Neural progenitor cell (in vitro differentiated cells): ENCODE data around the gene MYO15A. TPM values are rescaled to one million over a fixed set of nuclear protein-coding genes. Genes with fewer than 3 reads are reported as not detected.
A peak's percentile ranks its signal among the peaks of the same experiment; 100 is the strongest.

Experiments used
- DNase-seq: peaks from one replicate; pipeline ENCODE4 v3.0.0-alpha.2; 2016; ENCODE audit warnings: low spot score
- H2AFZ ChIP-seq: fragments of 200-600 bp; sonication (generic); replicated peaks from 2 replicates; pipeline ENCODE4 v1.6.1; 2016; ENCODE audit warnings: antibody characterized with exemption
- H3F3A ChIP-seq: fragments of 200-600 bp; sonication (generic); 2 replicates; pipeline ENCODE4 v1.6.1; 2016; ENCODE audit warnings: antibody characterized with exemption, low read depth
- H3K27ac ChIP-seq: fragments of 200-600 bp; sonication (generic); 2 replicates; pipeline ENCODE4 v1.5.1; 2016; ENCODE audit warnings: mild to moderate bottlenecking
- H3K27me3 ChIP-seq: fragments of 200-600 bp; sonication (generic); 2 replicates; pipeline ENCODE4 v1.6.1; 2016; ENCODE audit warnings: mild to moderate bottlenecking, moderate library complexity
- H3K36me3 ChIP-seq: fragments of 200-600 bp; sonication (generic); 2 replicates; pipeline ENCODE4 v1.5.1; 2016
- H3K4me1 ChIP-seq: fragments of 200-600 bp; sonication (generic); 2 replicates; pipeline ENCODE4 v1.6.1; 2016; ENCODE audit warnings: mixed run types
- H3K4me2 ChIP-seq: fragments of 200-600 bp; sonication (generic); 2 replicates; pipeline ENCODE4 v1.6.1; 2016
- H3K4me3 ChIP-seq: fragments of 200-600 bp; sonication (generic); 2 replicates; pipeline ENCODE4 v1.5.1; 2016
- H3K79me2 ChIP-seq: fragments of 200-600 bp; sonication (generic); 2 replicates; pipeline ENCODE4 v1.6.1; 2016; ENCODE audit warnings: low read depth
- H3K9ac ChIP-seq: fragments of 200-600 bp; sonication (generic); 2 replicates; pipeline ENCODE4 v1.6.1; 2016
- H3K9me3 ChIP-seq: fragments of 200-600 bp; sonication (generic); 2 replicates; pipeline ENCODE4 v1.5.1; 2016; ENCODE audit warnings: low read depth
- H4K20me1 ChIP-seq: fragments of 200-600 bp; sonication (generic); 2 replicates; pipeline ENCODE4 v1.6.1; 2016; ENCODE audit warnings: low read depth
- H3K27ac Mint-ChIP-seq: 3 replicates; pipeline ENCODE4 v1.8.0; 2021; ENCODE audit warnings: mixed read lengths
- H3K27me3 Mint-ChIP-seq: 2 replicates; pipeline ENCODE4 v1.8.0; 2022; ENCODE audit warnings: low read depth, mild to moderate bottlenecking, inconsistent platforms, moderate library complexity, mixed read lengths; ENCODE audit not compliant: insufficient read depth
- H3K36me3 Mint-ChIP-seq: 3 replicates; pipeline ENCODE4 v1.8.0; 2021; ENCODE audit warnings: mixed read lengths
- H3K4me1 Mint-ChIP-seq: 3 replicates; pipeline ENCODE4 v1.8.0; 2021; ENCODE audit warnings: mixed read lengths
- H3K4me3 Mint-ChIP-seq: 3 replicates; pipeline ENCODE4 v1.8.0; 2021; ENCODE audit warnings: mild to moderate bottlenecking, moderate library complexity, mixed read lengths
- H3K9me3 Mint-ChIP-seq: 3 replicates; pipeline ENCODE4 v1.8.0; 2020; ENCODE audit warnings: mixed read lengths
- EZH2 ChIP-seq: fragments of 200-600 bp; sonication (generic); IDR thresholded peaks from 2 replicates; pipeline ENCODE4 v1.6.1; 2017; ENCODE audit warnings: antibody characterized with exemption, mild to moderate bottlenecking, moderate library complexity
- EZH2phosphoT487 ChIP-seq: fragments of 200-600 bp; sonication (generic); IDR thresholded peaks from 2 replicates; pipeline ENCODE4 v1.6.1; 2017; ENCODE audit warnings: antibody characterized with exemption
- total RNA-seq: library from RNA; depleted of rRNA; stranded (reverse); fragments of >200 nt; gene quantifications from 2 replicates; pipeline ENCODE4 v1.2.3, GENCODE V29; 2015; ENCODE audit warnings: low replicate concordance
- TF ChIP-seq, protein P1 (sequence below): fragments of 200-600 bp; sonication (generic); IDR thresholded peaks from 2 replicates; pipeline ENCODE4 v1.5.1; 2017; ENCODE audit warnings: antibody characterized with exemption, mild to moderate bottlenecking

MYO15A gene
- total RNA-seq, 1 donor from 2014 or later: 1.2 TPM

DNA sequence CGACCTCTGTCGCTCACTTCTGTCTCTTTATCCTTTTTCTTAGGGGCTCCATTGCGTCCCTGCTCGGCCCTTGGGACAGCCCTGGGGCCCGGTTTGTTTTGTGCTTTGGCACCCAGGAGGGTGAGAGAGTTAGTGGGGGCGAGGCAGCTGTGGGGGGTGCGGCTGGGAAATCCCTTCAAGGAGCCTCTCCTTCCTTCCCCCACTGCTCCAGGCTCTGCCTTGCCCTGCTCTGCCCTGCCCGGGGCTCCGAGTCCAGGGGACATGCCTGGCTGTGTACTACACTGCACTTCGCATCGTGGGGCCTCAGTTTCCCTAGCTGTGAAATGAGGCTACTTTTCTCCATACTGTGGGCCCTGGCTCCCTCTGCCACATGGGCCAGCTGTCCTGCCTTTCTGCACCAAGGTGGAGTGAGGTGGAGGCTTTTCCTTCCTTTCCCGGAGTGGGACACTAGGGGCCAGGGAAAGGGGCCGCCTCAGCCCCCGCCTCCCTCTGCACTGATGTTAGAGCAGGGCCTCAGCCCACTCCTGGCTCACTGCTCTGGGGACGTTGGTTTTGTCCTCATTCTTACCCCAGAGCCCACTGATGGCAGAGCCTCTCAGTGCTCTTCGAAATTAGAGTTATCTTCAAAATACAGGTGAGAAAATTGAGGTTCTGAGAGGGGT, 117.9 kb downstream of the MYO15A start:
- Histone ChIP-seq H3K4me1 (peaks cover 58% of the 10 kb centered on the region), H3K27ac (no peak overlapping the region), H3K4me2 (peak overlapping the region; percentile 81), H2AFZ (no peak overlapping the region), H3K27me3 (no peaks in the 10 kb centered on the region), H3K4me3 (peak overlapping the region; percentile 92), H4K20me1 (peaks cover 54% of the 10 kb centered on the region), H3K79me2 (peaks cover 57% of the 10 kb centered on the region), H3K36me3 (no peaks in the 10 kb centered on the region), H3K9ac (peak overlapping the region; percentile 78), H3K9me3 (no peaks in the 10 kb centered on the region), H3F3A (peaks cover 26% of the 10 kb centered on the region)
- H3K27me3 Mint-ChIP-seq: peaks cover 6% of the 10 kb centered on the region
- DNase-seq: no peak
- no peaks in the 10 kb centered on the region for H3K9me3 Mint-ChIP-seq
- peak overlapping the region; percentile 92 for H3K27ac Mint-ChIP-seq
- peak overlapping the region; percentile 99 for H3K4me3 Mint-ChIP-seq
- TF ChIP-seq EZH2phosphoT487 (no peak), EZH2 (no peak)
- TF ChIP-seq, protein P1, sequence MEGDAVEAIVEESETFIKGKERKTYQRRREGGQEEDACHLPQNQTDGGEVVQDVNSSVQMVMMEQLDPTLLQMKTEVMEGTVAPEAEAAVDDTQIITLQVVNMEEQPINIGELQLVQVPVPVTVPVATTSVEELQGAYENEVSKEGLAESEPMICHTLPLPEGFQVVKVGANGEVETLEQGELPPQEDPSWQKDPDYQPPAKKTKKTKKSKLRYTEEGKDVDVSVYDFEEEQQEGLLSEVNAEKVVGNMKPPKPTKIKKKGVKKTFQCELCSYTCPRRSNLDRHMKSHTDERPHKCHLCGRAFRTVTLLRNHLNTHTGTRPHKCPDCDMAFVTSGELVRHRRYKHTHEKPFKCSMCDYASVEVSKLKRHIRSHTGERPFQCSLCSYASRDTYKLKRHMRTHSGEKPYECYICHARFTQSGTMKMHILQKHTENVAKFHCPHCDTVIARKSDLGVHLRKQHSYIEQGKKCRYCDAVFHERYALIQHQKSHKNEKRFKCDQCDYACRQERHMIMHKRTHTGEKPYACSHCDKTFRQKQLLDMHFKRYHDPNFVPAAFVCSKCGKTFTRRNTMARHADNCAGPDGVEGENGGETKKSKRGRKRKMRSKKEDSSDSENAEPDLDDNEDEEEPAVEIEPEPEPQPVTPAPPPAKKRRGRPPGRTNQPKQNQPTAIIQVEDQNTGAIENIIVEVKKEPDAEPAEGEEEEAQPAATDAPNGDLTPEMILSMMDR: no peak
- peaks cover 70% of the 10 kb centered on the region for H3K4me1 Mint-ChIP-seq
- H3K36me3 Mint-ChIP-seq: no peaks in the 10 kb centered on the region

DNA sequence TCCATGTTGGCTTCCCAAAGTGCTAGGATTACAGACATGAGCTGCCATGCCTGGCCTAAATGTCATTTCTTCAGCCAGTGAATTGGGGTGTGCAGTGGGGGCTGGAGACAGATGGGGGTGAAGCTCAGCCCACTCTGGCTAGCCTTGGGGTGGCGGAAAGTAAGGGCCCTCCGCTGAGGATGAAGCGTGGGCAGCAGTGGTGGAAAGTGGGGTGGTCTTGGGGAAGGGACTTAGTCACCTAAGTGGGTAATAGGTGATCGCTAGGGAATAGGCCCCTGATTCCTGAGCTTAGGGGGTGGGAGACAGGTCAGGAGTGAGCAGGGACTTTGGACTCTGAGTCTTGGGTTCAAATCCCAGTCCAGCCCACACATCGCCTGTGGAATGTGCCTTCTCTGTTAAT, 119.1 kb downstream of the MYO15A start:
- Histone ChIP-seq H3K9me3 (no peaks in the 10 kb centered on the region), H2AFZ (no peak overlapping the region), H4K20me1 (peaks cover 63% of the 10 kb centered on the region), H3K79me2 (peaks cover 69% of the 10 kb centered on the region), H3F3A (peaks cover 32% of the 10 kb centered on the region), H3K4me3 (no peak overlapping the region), H3K27me3 (no peaks in the 10 kb centered on the region), H3K9ac (no peak overlapping the region), H3K36me3 (no peaks in the 10 kb centered on the region), H3K27ac (no peak overlapping the region), H3K4me1 (peaks cover 64% of the 10 kb centered on the region), H3K4me2 (peak overlapping the region; percentile 81)
- DNase-seq: no peak
- H3K4me3 Mint-ChIP-seq: peak overlapping the region; percentile 99
- H3K27ac Mint-ChIP-seq: peak overlapping the region; percentile 66
- no peaks in the 10 kb centered on the region for H3K36me3 Mint-ChIP-seq
- H3K9me3 Mint-ChIP-seq: no peaks in the 10 kb centered on the region
- no peak for TF ChIP-seq EZH2
- TF ChIP-seq, protein P1: no peak
- TF ChIP-seq EZH2phosphoT487: no peak
- H3K4me1 Mint-ChIP-seq: peaks cover 80% of the 10 kb centered on the region
- peaks cover 6% of the 10 kb centered on the region for H3K27me3 Mint-ChIP-seq

DNA sequence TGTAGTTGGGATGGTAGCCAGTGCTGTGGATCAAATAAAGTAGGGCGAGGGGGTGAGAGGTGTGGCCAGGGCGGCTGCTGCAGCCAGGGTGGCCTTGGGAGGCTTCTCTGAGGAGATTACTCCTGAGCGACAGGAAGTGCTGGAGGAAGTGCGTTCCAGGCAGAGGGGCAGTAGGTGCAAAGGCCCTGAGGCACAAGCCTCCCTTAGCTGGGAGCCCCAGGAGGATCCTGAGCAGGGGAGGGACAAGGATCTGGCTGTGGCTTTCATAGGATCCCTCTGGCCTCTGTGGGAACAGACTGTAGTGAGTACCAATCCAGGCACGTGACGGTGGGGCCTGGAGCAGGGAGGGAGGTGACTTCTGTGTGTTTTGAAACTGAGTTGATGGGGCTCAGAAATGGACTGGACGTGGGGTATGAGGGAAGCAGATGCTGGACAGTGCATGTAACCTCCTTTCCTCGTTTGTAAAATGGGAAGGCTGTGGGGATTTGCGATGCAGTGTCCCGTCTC, 119.7 kb downstream of the MYO15A start:
- Histone ChIP-seq H3K4me2 (peak overlapping the region; percentile 29), H3K9ac (no peak overlapping the region), H2AFZ (no peak overlapping the region), H3K4me3 (no peak overlapping the region), H3F3A (peaks cover 27% of the 10 kb centered on the region), H3K9me3 (no peaks in the 10 kb centered on the region), H3K27ac (no peak overlapping the region), H3K36me3 (no peaks in the 10 kb centered on the region), H4K20me1 (peaks cover 69% of the 10 kb centered on the region), H3K79me2 (peaks cover 75% of the 10 kb centered on the region), H3K4me1 (peaks cover 60% of the 10 kb centered on the region), H3K27me3 (no peaks in the 10 kb centered on the region)
- Mint-ChIP-seq H3K4me1 (peaks cover 80% of the 10 kb centered on the region), H3K4me3 (peak overlapping the region; percentile 99), H3K36me3 (no peaks in the 10 kb centered on the region), H3K9me3 (no peaks in the 10 kb centered on the region), H3K27ac (peak overlapping the region; percentile 90), H3K27me3 (peaks cover 6% of the 10 kb centered on the region)
- no peak for TF ChIP-seq EZH2phosphoT487
- TF ChIP-seq, protein P1: no peak
- no peak for TF ChIP-seq EZH2
- no peak for DNase-seq
